GM19099 (cell line): ENCODE results near the gene HOXA11.

Source experiments
- POLR2A ChIP-seq: IDR thresholded peaks from 3 replicates; pipeline ENCODE4 v1.6.1; 2011; ENCODE audit warnings: low read depth; ENCODE audit not compliant: insufficient read length; ENCODE audit errors: extremely low read depth

The HOXA11 gene

GRCh38 chr7:27211764-27212204, 26.8 kb upstream of the HOXA11 start:
- TF ChIP-seq POLR2A = no peak

- no peak for TF ChIP-seq POLR2A
Observed at GRCh38 chr7:27211084-27211446, 26.0 kb upstream of the HOXA11 start.

GRCh38 chr7:27210441-27211083, 25.5 kb upstream of the HOXA11 start:
- no peak for TF ChIP-seq POLR2A

- no peak for TF ChIP-seq POLR2A
Observed at GRCh38 chr7:27209933-27210440, 25.0 kb upstream of the HOXA11 start.

- no peak for TF ChIP-seq POLR2A
Observed at GRCh38 chr7:27208998-27209397, 24.0 kb upstream of the HOXA11 start.

GRCh38 chr7:27207348-27207985, 22.4 kb upstream of the HOXA11 start:
- no peak for TF ChIP-seq POLR2A

GRCh38 chr7:27205325-27206280, 20.6 kb upstream of the HOXA11 start:
- TF ChIP-seq POLR2A = no peak

GRCh38 chr7:27204851-27205322, 19.9 kb upstream of the HOXA11 start:
- TF ChIP-seq POLR2A = no peak

GRCh38 chr7:27203964-27204594, 19.0 kb upstream of the HOXA11 start:
- no peak for TF ChIP-seq POLR2A

GRCh38 chr7:27203365-27203953, 18.4 kb upstream of the HOXA11 start:
- no peak for TF ChIP-seq POLR2A

GRCh38 chr7:27202862-27203134, 17.8 kb upstream of the HOXA11 start:
- TF ChIP-seq POLR2A = no peak

- TF ChIP-seq POLR2A = no peak
Observed at GRCh38 chr7:27202018-27202861, 17.2 kb upstream of the HOXA11 start.

- TF ChIP-seq POLR2A = no peak
Observed at GRCh38 chr7:27201580-27202017, 16.6 kb upstream of the HOXA11 start.
